K562 (cell line): ENCODE results near the gene DSG2. TPM values are rescaled to one million over a fixed set of nuclear protein-coding genes. Genes with fewer than 3 reads are reported as not detected.

Experiments
- ARNT ChIP-seq, 2 experiments: fragments of 450-650 bp; IDR thresholded peaks; 2 replicates each; pipeline ENCODE4 v1.6.1; 2016; ENCODE audit warnings: mild to moderate bottlenecking in 1 of 2
- BCL6 ChIP-seq: fragments of 250-450 bp; sonication (Bioruptor Pico); IDR thresholded peaks from 2 replicates; pipeline ENCODE4 v1.4.0; 2020
- CEBPZ ChIP-seq: fragments of 150-350 bp; IDR thresholded peaks from 2 replicates; pipeline ENCODE4 v1.6.1; 2014; ENCODE audit warnings: low read depth, mild to moderate bottlenecking, low read length, borderline replicate concordance
- ELF1 ChIP-seq: fragments of 200-800 bp; sonication (Bioruptor generic); IDR thresholded peaks from 2 replicates; pipeline ENCODE4 v1.6.1; 2016; ENCODE audit warnings: missing genetic modification characterization, missing compliant biosample characterization
- ELK1 ChIP-seq: sonication (generic); formaldehyde crosslinking; IDR thresholded peaks from 2 replicates; pipeline ENCODE4 v1.8.1; 2022; ENCODE audit warnings: missing genetic modification reagents
- FOXK2 ChIP-seq, 2 experiments: fragments of 450-650 bp; IDR thresholded peaks in 1 of 2; conservative IDR thresholded peaks in 1 of 2; 2 replicates each; pipeline ENCODE4 v1.6.1; 2016; ENCODE audit warnings: low read depth in 2 of 2, mild to moderate bottlenecking in 1 of 2
- FOXM1 ChIP-seq, 2 experiments: fragments of 450-650 bp in 1 of 2; sonication (generic) in 1 of 2; formaldehyde crosslinking in 1 of 2; IDR thresholded peaks; 2 replicates each; pipeline versions ENCODE4 v1.6.1 to v1.9.0; 2017 to 2022; ENCODE audit warnings: low read depth in 2 of 2, mild to moderate bottlenecking in 2 of 2, missing genetic modification reagents in 1 of 2, moderate library complexity in 1 of 2
- HNRNPUL1 ChIP-seq: fragments of 200-400 bp; formaldehyde crosslinking; IDR thresholded peaks from 2 replicates; pipeline ENCODE4 v1.6.1; 2017; ENCODE audit warnings: low read length
- MEF2A ChIP-seq: IDR thresholded peaks from 2 replicates; pipeline ENCODE4 v1.6.1; 2011; ENCODE audit warnings: low read depth, mild to moderate bottlenecking, low read length, moderate library complexity; ENCODE audit not compliant: control insufficient read depth
- RNF2 ChIP-seq: sonication (generic); IDR thresholded peaks from 2 replicates; pipeline ENCODE4 v1.6.1; 2016
- SIN3B ChIP-seq: fragments of 450-650 bp; IDR thresholded peaks from 2 replicates; pipeline ENCODE4 v1.6.1; 2017; ENCODE audit warnings: low read depth, mild to moderate bottlenecking, moderate library complexity
- ZNF121 ChIP-seq: sonication (generic); formaldehyde crosslinking; conservative IDR thresholded peaks from 2 replicates; pipeline ENCODE4 v1.8.0; 2022; ENCODE audit warnings: missing genetic modification reagents
- ZNF134 ChIP-seq: fragments of 250-450 bp; sonication (Bioruptor Pico); conservative IDR thresholded peaks from 2 replicates; pipeline ENCODE4 v1.4.0; 2020
- polyA plus RNA-seq, 8 experiments: library from polyadenylated mRNA; depleted of rRNA in 4 of 8; stranded (reverse) in 5 of 8; unstranded in 3 of 8; fragments of >200 nt; fragmentation: Nextera tagmentation in 2 of 8; fragmentation: Illumina TruSeq in 1 of 8; extraction: Ambion mirVana in 2 of 8; extraction: Trizol in 1 of 8; gene quantifications; 2 replicates each; pipeline versions ENCODE4 v1.2.1 to v1.2.3, GENCODE V29; 2011 to 2014; ENCODE audit warnings: inconsistent platforms in 1 of 8, missing spikeins in 1 of 8
- total RNA-seq, 7 experiments: library from RNA; depleted of rRNA in 6 of 7; stranded (reverse); fragments of >200 nt in 6 of 7; fragmentation: Illumina TruSeq in 2 of 7; extraction: Trizol in 2 of 7; gene quantifications; 2 replicates each; pipeline versions ENCODE4 v1.2.1 to v1.2.3, GENCODE V29; 2011 to 2021; ENCODE audit warnings: low replicate concordance in 1 of 7

Gene DSG2
- total and polyA plus RNA-seq, 9 of the 15 experiments (the other 6 are each of a cell fraction or from before 2014, with no cell fraction given) = 16.9 to 68.6 (median 41.3) TPM

- TF ChIP-seq CEBPZ (no peak), FOXK2 (conservative IDR thresholded peaks at IDR 0.05 in 1 of 2, IDR thresholded peaks at IDR 0.05 in 1 of 2; ENCODE audit: low read depth in 2 of 2) (no peak), ZNF134 (CRISPR knock-in tag) (no peak), FOXM1 (IDR thresholded peaks at IDR 0.05; ENCODE audit: low read depth) (no peak), FOXM1 (CRISPR knock-in tag; IDR thresholded peaks at IDR 0.05; ENCODE audit: low read depth) (no peak), HNRNPUL1 (no peak), SIN3B (no peak), MEF2A (no peak), ZNF121 (CRISPR knock-in tag) (no peak), ELF1 (tag) (no peak), ARNT (IDR thresholded peaks at IDR 0.05) (no peak), BCL6 (no peak), ELK1 (CRISPR knock-in tag) (no peak), RNF2 (no peak)
- TF ChIP-seq, all 486 proteins: peak for 0
These were observed 18.5 kb downstream of the DSG2 start (continued) for GRCh38 chr18:31516437-31516836.
